Bronchus fibroblast of lung (primary cell): ENCODE measurements around the gene C19orf25. TPM values are rescaled to one million over a fixed set of nuclear protein-coding genes. Genes with fewer than 3 reads are reported as not detected.

Experiments
- total RNA-seq: library from RNA; depleted of rRNA; stranded (reverse); fragments of >200 nt; gene quantifications from 2 replicates; pipeline ENCODE4 v1.2.3, GENCODE V29; 2015

The C19orf25 gene
- total RNA-seq = 34.3 and 35.2 TPM in 2 replicates

GRCh38 chr19:1478934-1479707 is at the start of gene C19orf25:
TSS of gene C19orf25 (minus strand) at chr19:1479215. CDS start at chr19:1478903, 312 bp downstream.

GRCh38 chr19:1523412-1524286 is 44.6 kb upstream of the C19orf25 start, which contains the start of gene PLK5:
TSS of gene PLK5 (plus strand) at chr19:1524077. CDS start at chr19:1526997, 2,920 bp downstream.

GRCh38 chr19:1512671-1513498 is 33.9 kb upstream of the C19orf25 start, which contains the start of gene ADAMTSL5:
TSS of gene ADAMTSL5 (minus strand) at chr19:1513019. CDS start at chr19:1510943, 2,076 bp downstream.

GRCh38 chr19:1491114-1491848 is 12.3 kb upstream of the C19orf25 start, which contains the start of gene REEP6:
TSS of gene REEP6 (plus strand) at chr19:1491181. CDS start at chr19:1491270, 89 bp downstream.

GRCh38 chr19:1490311-1491113 is 11.5 kb upstream of the C19orf25 start, which contains the start of gene PCSK4:
TSS of gene PCSK4 (minus strand) at chr19:1490350. CDS start at chr19:1490346, 4 bp downstream.

GRCh38 chr19:1449467-1450442 is 29.3 kb downstream of the C19orf25 start, which contains the start of gene APC2:
TSS of gene APC2 (plus strand) at chr19:1450121. CDS start at chr19:1453002, 2,881 bp downstream.

GRCh38 chr19:1438035-1438932 is 40.7 kb downstream of the C19orf25 start, which contains the start of gene RPS15:
TSS of gene RPS15 (plus strand) at chr19:1438396. CDS start at chr19:1438426, 30 bp downstream.

Other genes with a start within 250 kb of the C19orf25 start
- gene CBARP, start 241.2 kb downstream of the C19orf25 start, total RNA-seq = 1.8 and 2.9 TPM in 2 replicates
- 103 and 108 TPM in 2 replicates for gene ATP5F1D, start 237.5 kb downstream of the C19orf25 start, total RNA-seq
- gene MIDN, start 230.6 kb downstream of the C19orf25 start, total RNA-seq = 18.7 and 19.2 TPM in 2 replicates
- gene CIRBP, start 209.9 kb downstream of the C19orf25 start, total RNA-seq = 300 and 305 TPM in 2 replicates
- gene FAM174C, start 203.7 kb downstream of the C19orf25 start, total RNA-seq = 57.2 and 66.0 TPM in 2 replicates
- not detected in 2 replicates for gene EFNA2, start 193.3 kb downstream of the C19orf25 start, total RNA-seq
- gene NDUFS7, start 95.3 kb downstream of the C19orf25 start, total RNA-seq = 187 and 192 TPM in 2 replicates
- 37.5 and 55.8 TPM in 2 replicates for gene GAMT, start 77.7 kb downstream of the C19orf25 start, total RNA-seq
- gene DAZAP1, start 71.6 kb downstream of the C19orf25 start, total RNA-seq = 117 and 138 TPM in 2 replicates
- 3,175 and 3,222 TPM in 2 replicates for gene RPS15, start 40.8 kb downstream of the C19orf25 start, total RNA-seq
- gene APC2, start 29.1 kb downstream of the C19orf25 start, total RNA-seq = under 0.01 TPM in 2 replicates
- gene PCSK4, start 11.1 kb upstream of the C19orf25 start, total RNA-seq = 1.2 and 1.6 TPM in 2 replicates
- gene REEP6, start 12.0 kb upstream of the C19orf25 start, total RNA-seq = 2.2 and 2.5 TPM in 2 replicates
- 1.2 and 2.0 TPM in 2 replicates for gene ADAMTSL5, start 33.8 kb upstream of the C19orf25 start, total RNA-seq
- not detected in 2 replicates for gene PLK5, start 44.9 kb upstream of the C19orf25 start, total RNA-seq
- 41.9 and 50.9 TPM in 2 replicates for gene MEX3D, start 89.1 kb upstream of the C19orf25 start, total RNA-seq
- gene MBD3, start 113.7 kb upstream of the C19orf25 start, total RNA-seq = 120 and 127 TPM in 2 replicates
- 97.7 and 103 TPM in 2 replicates for gene UQCR11, start 126.2 kb upstream of the C19orf25 start, total RNA-seq
- gene TCF3, start 173.4 kb upstream of the C19orf25 start, total RNA-seq = 170 and 180 TPM in 2 replicates